ENCODE measurements around the gene ATP5PO.
"Not testable (repeated sequence)": the region's sequence is repeated elsewhere in the genome, so short reads cannot be mapped to it uniquely, and the experiment has no call there.

Gene ATP5PO

GRCh38 chr21:33897739-33898138 lies 17.9 kb downstream of the ATP5PO start:
- DNase-seq = no peak

GRCh38 chr21:33897098-33897497 lies 18.5 kb downstream of the ATP5PO start:
- no peak for DNase-seq

GRCh38 chr21:33896691-33897090 lies 18.9 kb downstream of the ATP5PO start:
- DNase-seq = no peak

GRCh38 chr21:33895356-33895755 lies 20.2 kb downstream of the ATP5PO start:
- DNase-seq = no peak

- DNase-seq = peak; percentile 65
Measured at GRCh38 chr21:33894736-33895288, 20.8 kb downstream of the ATP5PO start.

- no peak for DNase-seq
Measured at GRCh38 chr21:33893917-33894316, 21.7 kb downstream of the ATP5PO start.

GRCh38 chr21:33892853-33893252 lies 22.8 kb downstream of the ATP5PO start:
- DNase-seq = no peak

- no peak for DNase-seq
Measured at GRCh38 chr21:33890187-33890586, 25.4 kb downstream of the ATP5PO start.

GRCh38 chr21:33886321-33886720 lies 29.3 kb downstream of the ATP5PO start:
- DNase-seq = no peak

GRCh38 chr21:33885172-33885514 lies 30.5 kb downstream of the ATP5PO start:
- no peak for DNase-seq

- no peak for DNase-seq
Measured at GRCh38 chr21:33884376-33885171, 31.0 kb downstream of the ATP5PO start.

- no peak for DNase-seq
Measured at GRCh38 chr21:33883118-33883517, 32.5 kb downstream of the ATP5PO start.

- no peak for DNase-seq
Measured at GRCh38 chr21:33881689-33882440, 33.7 kb downstream of the ATP5PO start.

GRCh38 chr21:33880626-33881025 lies 35.0 kb downstream of the ATP5PO start:
- DNase-seq = no peak

- no peak for DNase-seq
Measured at GRCh38 chr21:33878824-33879223, 36.8 kb downstream of the ATP5PO start.

GRCh38 chr21:33875026-33875695 lies 40.4 kb downstream of the ATP5PO start:
- no peak for DNase-seq

GRCh38 chr21:33874161-33874560 lies 41.4 kb downstream of the ATP5PO start:
- no peak for DNase-seq

GRCh38 chr21:33872881-33873515 lies 42.6 kb downstream of the ATP5PO start:
- no peak for DNase-seq

GRCh38 chr21:33871171-33871570 lies 44.4 kb downstream of the ATP5PO start:
- no peak for DNase-seq

GRCh38 chr21:33870768-33871167 lies 44.8 kb downstream of the ATP5PO start:
- DNase-seq = no peak

- no peak for DNase-seq
Measured at GRCh38 chr21:33869873-33870272, 45.7 kb downstream of the ATP5PO start.

GRCh38 chr21:33867868-33868267 lies 47.7 kb downstream of the ATP5PO start:
- not testable (repeated sequence) for DNase-seq

GRCh38 chr21:33866826-33867225 lies 48.8 kb downstream of the ATP5PO start:
- DNase-seq = no peak
